DND-41 (cell line): ENCODE measurements around the gene SLC24A3.

Experiments used
- CTCF ChIP-seq: IDR thresholded peaks from 2 replicates; pipeline ENCODE4 v1.5.1; 2012; ENCODE audit warnings: borderline replicate concordance, low read length, moderate library complexity, mild to moderate bottlenecking; ENCODE audit not compliant: poor library complexity, severe bottlenecking; ENCODE audit errors: extremely low read depth
- EZH2 ChIP-seq: IDR thresholded peaks from 3 replicates; pipeline ENCODE4 v1.6.1; 2012; ENCODE audit warnings: borderline replicate concordance, low read depth, mild to moderate bottlenecking, moderate library complexity, low read length, inconsistent platforms; ENCODE audit not compliant: severe bottlenecking

GRCh38 chr20:19478320-19478895 lies 266.0 kb downstream of the SLC24A3 start:
- TF ChIP-seq EZH2 (no peak), CTCF (no peak)
